ENCODE data around the gene GLI3.

The GLI3 gene

DNA sequence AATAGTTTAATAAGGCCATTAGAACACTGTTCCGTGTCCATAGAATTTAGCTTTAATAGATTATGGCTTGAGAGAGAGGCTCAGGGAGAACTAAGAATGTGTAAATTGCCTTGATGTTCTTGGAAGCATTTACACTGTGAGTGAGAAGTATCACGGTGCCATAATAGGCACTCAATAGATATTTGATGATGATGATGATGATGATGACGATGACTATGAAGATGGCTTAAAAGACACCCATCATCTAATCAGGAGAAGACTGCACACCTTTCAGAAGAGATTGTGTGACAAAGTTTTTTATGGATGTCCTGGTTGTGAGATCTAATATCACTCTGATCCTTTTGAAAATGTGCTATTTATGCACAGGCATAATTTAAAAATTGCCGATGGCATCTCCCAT lies 264.2 kb downstream of the GLI3 start:
- no peak for DNase-seq (ENCODE audit: low read depth, low spot score)

DNA sequence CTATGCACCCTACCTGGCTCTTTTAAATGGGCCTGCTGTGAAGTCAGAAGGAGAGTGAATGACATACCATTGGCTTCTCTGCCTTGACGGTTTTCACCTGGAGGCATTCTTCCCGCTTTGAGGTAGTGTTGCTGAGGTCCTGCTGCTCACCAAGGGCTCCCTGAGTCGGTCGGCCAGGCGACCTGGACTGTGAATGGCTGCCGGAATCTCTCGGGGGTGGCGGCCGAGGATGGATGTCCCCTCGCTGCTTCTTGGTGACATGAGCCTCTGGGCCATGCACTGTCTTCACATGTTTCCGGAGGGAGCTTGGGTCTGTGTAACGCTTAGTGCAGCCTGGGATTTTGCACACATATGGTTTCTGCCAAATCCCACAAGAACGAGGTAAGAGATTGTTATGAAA lies 264.7 kb downstream of the GLI3 start:
- no peak for DNase-seq (ENCODE audit: low read depth, low spot score)

DNA sequence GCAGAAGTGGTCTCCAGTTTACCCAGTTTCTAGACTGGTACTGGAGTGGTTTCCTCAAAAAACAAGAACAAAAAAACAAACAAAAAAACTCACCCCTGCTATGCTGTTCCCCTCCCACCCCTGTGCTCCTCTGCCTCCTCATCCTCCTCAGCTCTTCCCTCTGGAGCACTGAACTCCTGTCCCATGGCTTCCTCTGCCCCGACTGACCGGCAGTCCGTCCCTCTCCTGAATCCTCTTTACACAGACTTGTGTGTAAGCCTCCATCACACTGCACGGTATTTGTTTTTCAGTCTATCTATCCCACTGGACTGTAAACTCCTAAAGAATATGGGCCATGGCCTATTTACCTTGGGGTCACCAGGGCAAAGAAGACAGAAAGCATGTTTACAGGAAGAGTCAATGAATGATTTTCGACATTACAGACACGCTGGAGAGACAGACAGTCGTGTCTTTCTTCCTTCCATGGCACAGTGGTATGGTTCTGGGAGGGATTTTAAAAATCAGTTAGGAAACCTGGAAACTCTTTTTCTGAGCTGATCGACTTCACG lies 265.3 kb downstream of the GLI3 start:
- no peak for DNase-seq (ENCODE audit: low read depth, low spot score)

DNA sequence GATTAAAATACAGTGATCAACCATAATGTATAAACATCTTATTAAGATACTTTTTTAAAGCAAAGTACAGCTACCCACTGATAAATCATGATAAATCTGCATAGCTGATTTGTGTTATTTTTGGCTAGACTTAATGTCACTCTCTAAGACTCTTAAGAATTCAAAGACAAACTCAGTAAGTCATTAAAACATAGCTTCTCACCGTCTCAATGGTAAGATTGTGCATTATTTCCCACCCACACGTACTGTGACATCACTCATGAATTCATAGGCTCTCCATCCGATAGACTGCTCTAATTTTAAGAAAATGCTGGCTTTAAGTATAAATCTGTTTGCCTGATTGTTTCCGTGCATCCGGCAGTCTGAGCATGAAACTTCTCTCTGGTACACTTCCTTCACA lies 266.1 kb downstream of the GLI3 start:
- DNase-seq (ENCODE audit: low read depth, low spot score) = no peak

DNA sequence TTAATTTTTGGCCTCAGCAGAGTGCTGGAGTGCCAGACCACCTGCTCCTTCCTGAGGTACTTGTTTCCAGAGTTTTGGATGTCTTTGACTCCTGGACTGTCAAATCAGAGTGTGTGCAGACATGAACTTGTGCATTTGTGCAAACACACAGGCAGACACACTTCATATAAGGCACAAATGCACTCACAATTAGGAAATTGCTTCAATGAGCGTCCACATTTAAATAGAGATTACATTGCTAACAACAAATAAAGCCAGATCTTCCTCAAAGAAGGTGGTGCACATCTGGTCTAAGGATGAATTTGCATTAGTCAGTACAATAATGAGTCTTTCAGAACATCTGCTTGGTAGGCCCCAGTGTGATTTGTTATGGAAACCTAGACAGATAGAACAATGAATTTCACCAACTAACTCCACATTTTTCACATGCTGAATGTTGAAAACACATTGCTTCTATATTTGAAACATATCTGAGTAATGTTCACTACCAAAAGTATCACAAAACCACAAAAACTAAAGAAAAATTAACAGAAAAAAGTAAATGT lies 267.4 kb downstream of the GLI3 start:
- no peak for DNase-seq (ENCODE audit: low read depth, low spot score)

DNA sequence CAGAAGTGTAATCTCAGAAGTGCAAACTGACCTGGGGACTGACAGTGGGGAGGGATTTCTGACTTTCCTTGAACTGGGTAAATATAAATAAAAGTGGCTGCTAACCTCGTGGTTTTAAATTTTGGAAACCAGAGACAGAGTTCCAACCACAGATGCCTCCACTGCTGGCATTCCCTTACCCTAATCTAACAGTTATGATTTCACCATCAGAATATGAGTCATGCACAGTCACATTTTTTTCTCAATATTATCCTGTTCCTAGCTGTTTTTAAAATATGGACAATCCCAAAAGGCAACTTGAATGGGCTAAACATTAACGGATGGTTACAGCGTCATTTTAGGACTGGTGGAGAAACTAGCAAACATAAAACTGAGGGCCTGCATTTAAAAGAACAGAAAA lies 269.9 kb downstream of the GLI3 start:
- DNase-seq (ENCODE audit: low read depth, low spot score) = no peak

DNA sequence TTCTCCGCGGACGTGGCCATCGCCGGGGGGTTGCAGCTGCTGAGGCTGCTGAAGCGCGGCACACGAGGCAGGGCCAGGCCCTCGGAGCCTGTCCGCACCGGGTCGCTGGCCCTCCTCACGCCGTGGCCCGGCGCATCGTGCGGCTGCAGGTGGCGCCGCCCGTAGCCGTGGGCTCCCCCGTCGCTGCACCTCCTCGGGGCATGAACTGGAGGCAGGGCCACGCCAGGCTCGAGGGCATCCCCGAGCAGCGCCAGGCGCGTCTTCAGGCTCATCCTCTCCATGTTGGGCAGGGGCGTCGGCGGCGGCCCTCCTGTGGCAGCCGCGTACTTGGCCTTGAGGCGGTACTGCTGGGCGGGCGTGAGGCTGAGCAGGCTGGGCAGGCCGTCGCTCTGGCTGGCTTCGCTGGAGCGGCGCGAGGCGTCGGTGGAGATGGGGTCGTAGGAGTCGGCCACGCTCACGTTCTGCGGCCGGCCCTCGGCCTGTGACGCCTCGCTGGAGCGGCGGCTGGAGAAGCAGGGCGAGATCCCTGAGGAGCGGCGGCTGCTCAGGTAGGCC lies 271.0 kb downstream of the GLI3 start:
- no peak for DNase-seq (ENCODE audit: low read depth, low spot score)

DNA sequence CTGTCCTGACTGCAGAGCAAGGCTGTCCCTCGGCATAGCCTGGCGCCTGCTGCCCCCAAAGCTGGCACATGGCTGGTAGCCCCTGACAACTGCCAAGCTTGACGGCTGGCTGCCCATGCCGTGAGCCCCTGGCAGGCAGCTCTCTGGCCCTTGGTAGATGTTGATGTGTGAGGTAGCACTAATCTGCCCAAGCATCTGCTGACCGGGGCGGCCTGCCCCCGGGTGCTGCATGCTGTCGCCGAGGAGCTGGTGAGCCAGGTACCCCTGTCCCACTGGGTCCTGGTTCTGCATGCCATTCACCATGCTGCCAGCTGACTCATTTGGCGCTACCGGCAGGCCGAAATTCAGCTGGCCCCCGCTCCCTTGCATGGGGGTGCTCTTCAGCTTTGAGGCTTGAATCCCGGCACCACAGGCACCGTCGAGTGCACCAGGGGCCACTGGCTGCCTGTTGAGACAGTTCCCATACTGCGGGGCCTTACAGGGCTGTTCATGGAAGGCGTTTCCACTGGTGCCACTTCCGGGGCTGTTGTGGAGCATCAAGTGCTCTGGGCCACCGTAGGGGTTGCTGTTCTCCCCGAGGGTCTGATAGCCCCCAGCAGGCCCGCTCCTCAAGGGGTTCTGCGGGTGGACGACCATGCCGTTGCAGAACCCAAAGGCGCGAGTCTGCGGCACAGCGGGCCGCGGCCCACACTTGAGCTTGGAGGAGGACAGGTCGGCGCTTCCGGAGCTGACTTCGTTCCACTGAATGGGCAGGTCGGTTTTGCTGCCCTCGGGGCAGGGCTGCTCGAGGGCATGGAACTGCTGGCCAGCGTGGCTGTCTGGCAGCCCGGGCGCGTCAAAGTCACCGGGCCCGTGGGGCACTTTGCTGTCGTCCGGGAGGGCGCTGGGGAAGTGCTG lies 271.9 kb downstream of the GLI3 start:
- DNase-seq (ENCODE audit: low read depth, low spot score) = no peak

DNA sequence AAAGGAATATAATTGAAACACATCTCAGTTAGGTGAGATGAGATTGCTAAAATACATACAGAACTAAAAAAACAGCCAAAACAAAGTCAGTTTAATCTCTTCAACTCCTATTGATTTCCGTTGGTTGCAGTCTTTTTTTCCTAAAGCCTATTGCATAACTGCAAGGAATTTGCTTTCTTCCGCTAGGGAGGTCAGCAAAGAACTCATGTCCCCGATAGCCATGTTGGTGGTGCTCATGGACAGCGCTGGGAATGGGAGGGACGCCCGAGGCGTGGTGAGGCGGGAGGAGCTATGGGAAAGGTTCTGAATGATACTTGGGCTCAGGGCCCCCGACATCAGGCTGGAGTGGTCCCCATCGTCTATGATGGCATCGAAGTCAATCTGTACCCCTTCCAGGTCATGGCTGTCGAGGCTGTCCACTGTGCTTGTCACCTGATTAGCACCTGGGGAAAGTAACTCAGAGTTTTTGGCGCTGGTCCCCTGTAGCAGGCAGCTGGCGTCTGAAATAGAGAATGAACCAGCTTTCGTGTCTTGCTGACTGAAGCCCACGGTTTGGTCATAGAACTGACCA lies 272.7 kb downstream of the GLI3 start:
- DNase-seq (ENCODE audit: low read depth, low spot score) = no peak

DNA sequence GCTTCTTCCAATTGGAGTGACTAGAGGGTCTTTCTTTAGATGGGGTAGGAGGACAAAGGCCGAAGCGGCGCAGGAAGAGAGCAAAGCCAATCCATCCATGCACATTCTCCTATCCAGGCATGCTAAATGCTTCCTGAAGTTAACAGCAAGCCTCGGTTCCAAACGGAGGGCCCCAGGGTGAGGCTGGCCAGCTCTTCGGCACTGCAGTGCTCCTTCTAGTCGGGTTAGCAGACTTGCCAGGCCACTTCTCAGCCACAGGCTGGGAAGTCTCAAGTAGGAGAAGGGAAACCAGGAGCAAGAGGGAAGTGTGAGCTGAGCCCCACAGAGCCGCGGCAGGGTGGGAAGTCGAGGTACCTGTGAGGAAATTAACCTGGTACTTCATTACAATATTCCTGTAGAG lies 280.3 kb downstream of the GLI3 start:
- no peak for DNase-seq (ENCODE audit: low read depth, low spot score)

DNA sequence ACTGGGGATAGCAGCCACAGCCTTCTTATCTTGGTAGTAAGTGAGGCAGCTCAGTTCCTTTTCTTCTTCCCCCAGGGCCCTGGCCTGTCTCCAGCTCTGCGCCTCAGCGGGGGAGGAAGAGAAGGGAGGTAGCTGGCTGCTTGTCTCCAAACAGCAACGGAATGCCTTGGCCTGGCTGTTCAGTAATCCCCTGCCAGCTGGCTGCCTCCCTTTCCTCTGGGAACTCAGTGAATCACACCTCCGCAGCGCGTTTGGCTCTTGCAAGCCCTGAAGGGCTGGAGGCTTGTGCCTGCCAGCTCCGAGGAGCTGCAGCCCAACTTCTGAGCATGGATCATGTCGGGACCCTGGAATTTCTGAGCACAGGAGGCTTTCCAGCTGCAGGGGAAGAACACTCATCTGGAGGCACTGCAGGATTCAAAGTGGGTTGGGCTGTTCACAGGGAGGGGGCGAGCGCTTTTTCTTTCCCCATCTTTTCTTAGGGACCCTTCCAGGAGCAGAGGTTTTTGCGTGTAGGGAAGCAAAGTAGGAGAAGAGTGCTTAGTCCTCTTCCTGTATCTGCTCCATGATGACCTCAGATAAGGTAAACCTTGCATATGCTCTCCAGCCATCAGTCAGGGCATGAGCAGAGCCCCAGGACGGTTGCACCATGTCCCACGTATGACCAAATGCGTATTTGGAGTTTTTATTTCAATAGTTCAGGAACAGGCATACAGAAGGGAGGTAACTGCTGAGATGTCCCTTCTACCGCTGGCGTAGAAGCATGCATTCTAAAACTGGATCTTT lies 280.9 kb downstream of the GLI3 start:
- DNase-seq (ENCODE audit: low read depth, low spot score) = peak; percentile 97

DNA sequence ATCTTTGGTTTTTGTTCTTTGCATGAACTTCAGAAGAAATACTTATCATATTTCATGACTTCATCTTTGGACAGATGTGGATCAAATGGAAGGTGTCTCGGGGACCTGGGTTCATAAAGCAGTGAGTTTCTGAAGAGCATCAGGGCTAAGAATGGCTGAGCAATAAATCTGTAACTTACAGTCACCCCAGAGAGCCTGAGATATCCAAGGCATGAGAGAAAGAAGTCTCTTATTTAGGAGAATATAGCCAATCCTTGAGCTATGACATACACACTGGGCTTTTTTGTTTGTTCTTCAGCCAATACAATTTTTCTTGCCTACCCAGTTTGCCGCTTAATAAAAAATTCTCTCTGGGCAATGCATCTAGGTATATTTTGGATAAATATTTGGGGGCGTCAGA lies 281.6 kb downstream of the GLI3 start:
- no peak for DNase-seq (ENCODE audit: low read depth, low spot score)

DNA sequence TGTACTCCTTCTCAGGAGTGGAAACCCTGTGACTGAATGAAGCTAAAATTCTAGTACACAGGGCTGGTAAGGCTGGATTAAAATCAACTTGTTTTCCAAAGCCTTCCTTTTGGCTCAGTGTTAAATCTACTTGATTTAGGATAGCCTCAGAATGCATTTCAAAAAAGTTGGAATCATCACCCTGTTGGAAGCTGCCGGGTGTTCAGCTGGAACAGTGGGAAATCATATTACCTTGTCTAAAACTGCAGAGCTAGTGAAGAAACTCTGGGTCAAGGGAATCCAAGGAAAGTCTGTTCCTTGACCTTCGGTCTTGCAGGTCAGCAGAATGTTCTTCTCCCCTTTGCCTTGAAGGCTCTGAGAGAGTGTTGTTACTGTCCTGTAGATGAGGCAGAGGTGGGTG lies 282.0 kb downstream of the GLI3 start:
- no peak for DNase-seq (ENCODE audit: low read depth, low spot score)

DNA sequence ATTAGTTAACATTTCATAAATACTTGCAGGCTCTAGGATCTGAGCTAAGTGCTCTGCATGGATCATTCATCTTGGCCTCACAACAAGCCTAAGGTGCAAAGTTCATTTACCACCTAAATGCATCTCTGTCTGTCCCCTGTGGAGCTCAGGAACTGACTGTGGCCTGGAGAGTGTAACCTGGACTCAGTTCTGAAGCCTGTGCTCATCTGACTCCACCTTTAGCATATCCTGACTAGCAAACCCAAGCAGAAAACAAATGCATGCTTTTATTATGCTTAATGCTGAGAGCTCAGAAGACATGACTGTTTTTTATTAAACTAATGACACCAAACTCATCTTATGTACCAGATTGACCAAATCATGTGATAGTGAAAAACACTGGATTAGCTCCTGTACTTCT lies 288.5 kb downstream of the GLI3 start:
- no peak for DNase-seq (ENCODE audit: low read depth, low spot score)

DNA sequence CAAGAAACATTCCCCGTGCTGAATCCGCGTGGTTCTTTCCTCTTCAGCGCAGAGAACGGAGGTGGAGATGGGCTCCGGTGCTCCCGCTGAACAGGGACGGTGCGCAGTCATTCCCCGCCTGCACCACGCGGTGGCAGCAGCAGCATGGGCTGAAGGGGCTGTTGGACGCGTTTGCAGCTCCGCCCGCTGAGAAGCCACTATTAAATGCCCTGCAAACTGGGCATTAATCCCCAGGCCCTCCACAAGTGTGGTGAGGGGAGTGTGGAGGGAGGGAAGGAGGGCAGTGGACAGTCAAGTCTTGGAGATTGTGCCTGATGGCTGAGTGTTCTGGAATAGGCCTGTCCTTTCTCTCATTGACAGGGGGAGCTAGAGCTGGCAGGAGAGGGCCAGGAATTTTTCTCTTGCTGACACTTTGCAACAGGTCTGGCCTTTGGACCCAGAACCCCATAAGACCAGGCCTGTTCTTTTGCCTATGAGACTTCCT lies 293.9 kb downstream of the GLI3 start:
- DNase-seq (ENCODE audit: low read depth, low spot score) = peak; percentile 65

DNA sequence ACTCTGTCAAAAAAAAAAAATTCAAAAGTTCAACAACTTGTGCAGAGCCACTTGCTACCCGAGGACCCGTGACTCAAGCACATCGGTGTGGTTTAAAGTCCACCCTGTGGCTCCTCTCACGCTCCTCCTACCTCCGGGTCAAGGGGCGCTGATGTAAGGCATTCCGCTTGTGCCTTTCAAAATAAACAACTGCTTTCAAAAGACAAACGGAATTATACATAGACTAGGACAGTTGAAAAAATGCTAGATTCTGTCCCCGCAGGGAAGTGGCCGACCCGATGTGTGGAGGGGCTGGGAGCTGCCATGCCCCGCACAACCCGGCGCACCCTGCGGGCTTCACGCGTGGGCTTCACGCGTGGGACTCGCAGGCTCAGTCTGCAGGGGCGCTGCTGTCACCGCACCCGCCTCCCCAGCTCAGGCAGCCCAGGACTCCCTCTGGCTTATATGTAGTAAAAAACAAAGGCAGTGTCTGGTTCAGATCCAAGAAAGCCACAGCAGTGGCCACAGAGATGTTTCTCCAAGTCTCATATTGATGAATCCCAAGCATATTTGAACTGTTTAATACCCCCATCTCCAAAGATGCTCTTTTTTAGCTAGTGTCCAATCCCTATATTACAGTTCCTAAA lies 294.4 kb downstream of the GLI3 start:
- DNase-seq (ENCODE audit: low read depth, low spot score) = no peak

DNA sequence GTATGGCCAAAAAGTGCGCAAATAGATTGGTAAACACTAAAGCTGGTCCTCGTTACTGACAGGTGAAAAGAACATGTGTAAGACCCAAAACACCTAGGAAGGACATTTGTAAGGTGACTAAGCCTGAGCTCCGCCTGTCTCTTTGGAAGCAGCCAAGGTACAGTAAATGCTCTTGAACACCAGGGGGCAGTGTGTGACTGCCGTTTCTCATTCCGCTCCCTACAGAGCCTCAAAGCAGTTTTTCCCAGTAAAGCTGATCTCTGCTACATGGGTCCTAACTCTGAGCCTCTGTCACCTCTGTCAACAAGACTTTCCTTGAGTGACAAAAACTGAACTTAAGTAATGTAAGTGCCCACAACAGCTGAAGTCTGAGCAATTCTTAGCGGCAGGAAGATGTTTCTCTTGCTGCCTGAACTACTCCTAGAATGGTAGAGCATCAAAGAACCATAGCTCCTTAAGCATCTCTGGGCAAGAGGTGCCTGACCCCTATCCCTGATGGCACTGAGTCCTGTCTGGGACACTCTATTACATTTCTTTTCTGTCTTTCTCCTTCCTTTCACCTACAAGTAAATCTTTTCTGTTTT lies 296.2 kb downstream of the GLI3 start:
- DNase-seq (ENCODE audit: low read depth, low spot score) = no peak

DNA sequence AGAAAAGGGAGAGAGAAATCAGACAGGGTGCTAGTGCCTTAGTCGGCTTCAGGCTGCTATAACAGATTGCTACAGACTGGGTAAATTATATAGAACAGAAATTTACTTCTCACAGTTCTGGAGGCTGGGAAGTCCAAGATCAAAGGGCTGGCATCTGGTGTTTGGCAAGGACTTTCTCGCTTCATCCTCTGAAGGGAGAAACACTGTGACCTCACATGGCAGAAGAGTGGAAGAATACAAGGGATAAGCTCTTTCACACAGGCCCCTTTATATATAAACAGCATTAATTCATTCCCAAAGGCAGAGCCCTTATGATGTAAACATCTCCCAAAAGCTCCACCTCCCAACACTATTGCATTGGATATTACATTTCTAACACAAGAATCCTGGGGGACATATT lies 298.6 kb downstream of the GLI3 start:
- DNase-seq (ENCODE audit: low read depth, low spot score) = no peak

DNA sequence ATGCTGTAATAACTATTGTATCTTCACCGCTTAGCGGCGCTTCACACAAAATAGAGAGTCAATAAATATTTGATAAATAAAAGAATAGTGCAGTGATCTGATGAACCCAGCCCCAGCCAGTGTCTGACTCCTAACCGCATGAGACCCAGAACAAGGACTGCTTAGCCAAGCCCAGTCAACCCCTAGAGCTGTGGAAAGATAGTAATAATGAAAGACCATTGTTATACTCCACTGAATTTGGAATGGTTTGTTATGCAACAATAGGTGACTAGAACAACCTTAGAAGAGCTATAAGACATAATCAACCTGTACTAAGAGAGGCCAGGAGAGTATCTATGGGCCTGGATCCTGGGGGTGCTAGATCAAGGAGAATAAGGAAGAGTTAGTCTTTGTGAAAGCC lies 303.6 kb downstream of the GLI3 start:
- no peak for DNase-seq (ENCODE audit: low read depth, low spot score)

DNA sequence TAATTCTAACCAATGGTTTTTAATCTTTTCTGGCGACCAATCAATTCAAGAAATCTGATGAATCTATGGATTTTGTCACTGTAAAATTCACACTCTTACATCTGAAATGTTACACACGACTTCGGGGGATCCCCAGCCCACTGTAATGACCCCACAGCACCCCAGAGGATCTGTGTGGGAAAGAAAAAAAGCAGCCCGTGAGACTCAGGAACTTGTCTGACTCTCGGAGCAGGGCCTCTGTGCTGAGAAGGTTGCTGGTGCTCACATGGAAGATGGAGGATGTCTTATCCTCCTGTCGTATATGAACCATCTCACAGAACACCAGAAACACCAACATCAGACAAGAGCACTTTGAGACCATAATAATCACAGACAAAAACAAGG lies 305.8 kb downstream of the GLI3 start:
- DNase-seq (ENCODE audit: low read depth, low spot score) = no peak
